Karpas-422 (cell line): ENCODE results near the gene SPOCK1. TPM values are rescaled to one million over a fixed set of nuclear protein-coding genes. Genes with fewer than 3 reads are reported as not detected.

Experiments
- DNase-seq: peaks from one replicate; pipeline ENCODE4 v3.0.0-alpha.2; 2015
- H2AFZ ChIP-seq: fragments of 200-600 bp; sonication (generic); 2 replicates; pipeline ENCODE4 v1.6.1; 2014; ENCODE audit warnings: antibody characterized with exemption, low read length, mixed read lengths
- H3K27ac ChIP-seq: fragments of 200-600 bp; sonication (generic); 2 replicates; pipeline ENCODE4 v1.5.1; 2014; ENCODE audit warnings: mild to moderate bottlenecking, low read length, moderate library complexity
- H3K27me3 ChIP-seq: fragments of 200-600 bp; sonication (generic); 2 replicates; pipeline ENCODE4 v1.6.1; 2014; ENCODE audit warnings: low read length, mixed read lengths
- H3K36me3 ChIP-seq: fragments of 200-600 bp; sonication (generic); 2 replicates; pipeline ENCODE4 v1.6.1; 2014; ENCODE audit warnings: low read length, mixed read lengths; ENCODE audit not compliant: insufficient read depth
- H3K4me1 ChIP-seq: fragments of 200-600 bp; sonication (generic); 2 replicates; pipeline ENCODE4 v1.6.1; 2014; ENCODE audit warnings: mild to moderate bottlenecking, low read length, mixed read lengths
- H3K4me2 ChIP-seq: fragments of 200-600 bp; sonication (generic); 2 replicates; pipeline ENCODE4 v1.6.1; 2014; ENCODE audit warnings: low read length, low read depth, mild to moderate bottlenecking; ENCODE audit not compliant: poor library complexity, severe bottlenecking
- H3K4me3 ChIP-seq: fragments of 200-600 bp; sonication (generic); 2 replicates; pipeline ENCODE4 v1.5.1; 2014; ENCODE audit warnings: mild to moderate bottlenecking, antibody characterized with exemption, low read length, mixed read lengths
- H3K79me2 ChIP-seq: fragments of 200-600 bp; sonication (generic); 2 replicates; pipeline ENCODE4 v1.6.1; 2014; ENCODE audit warnings: mild to moderate bottlenecking, low read length, mixed read lengths
- H3K9ac ChIP-seq: fragments of 200-600 bp; sonication (generic); 2 replicates; pipeline ENCODE4 v1.6.0; 2014; ENCODE audit warnings: low read length
- H3K9me2 ChIP-seq: fragments of 200-600 bp; sonication (generic), shearing (Covaris generic); replicated peaks from 2 replicates; pipeline ENCODE4 v1.6.0; 2014; ENCODE audit warnings: mild to moderate bottlenecking, low read length, moderate library complexity; ENCODE audit not compliant: insufficient read depth
- H3K9me3 ChIP-seq: fragments of 300-700, 200-600 bp; sonication (generic); 2 replicates; pipeline ENCODE4 v1.6.1; 2014; ENCODE audit warnings: low read length, mixed read lengths
- H4K20me1 ChIP-seq: fragments of 200-600 bp; sonication (generic); 2 replicates; pipeline ENCODE4 v1.6.1; 2014; ENCODE audit warnings: mild to moderate bottlenecking, antibody characterized with exemption, low read length, low read depth; ENCODE audit not compliant: insufficient read depth
- total RNA-seq: library from RNA; depleted of rRNA; stranded (reverse); fragments of >200 nt; shearing (Covaris generic); gene quantifications from 2 replicates; pipeline ENCODE4 v1.2.3, GENCODE V29; 2014; ENCODE audit warnings: low replicate concordance

Gene SPOCK1
- total RNA-seq, 1 experiment from 2014 or later: 1.0 TPM

DNA sequence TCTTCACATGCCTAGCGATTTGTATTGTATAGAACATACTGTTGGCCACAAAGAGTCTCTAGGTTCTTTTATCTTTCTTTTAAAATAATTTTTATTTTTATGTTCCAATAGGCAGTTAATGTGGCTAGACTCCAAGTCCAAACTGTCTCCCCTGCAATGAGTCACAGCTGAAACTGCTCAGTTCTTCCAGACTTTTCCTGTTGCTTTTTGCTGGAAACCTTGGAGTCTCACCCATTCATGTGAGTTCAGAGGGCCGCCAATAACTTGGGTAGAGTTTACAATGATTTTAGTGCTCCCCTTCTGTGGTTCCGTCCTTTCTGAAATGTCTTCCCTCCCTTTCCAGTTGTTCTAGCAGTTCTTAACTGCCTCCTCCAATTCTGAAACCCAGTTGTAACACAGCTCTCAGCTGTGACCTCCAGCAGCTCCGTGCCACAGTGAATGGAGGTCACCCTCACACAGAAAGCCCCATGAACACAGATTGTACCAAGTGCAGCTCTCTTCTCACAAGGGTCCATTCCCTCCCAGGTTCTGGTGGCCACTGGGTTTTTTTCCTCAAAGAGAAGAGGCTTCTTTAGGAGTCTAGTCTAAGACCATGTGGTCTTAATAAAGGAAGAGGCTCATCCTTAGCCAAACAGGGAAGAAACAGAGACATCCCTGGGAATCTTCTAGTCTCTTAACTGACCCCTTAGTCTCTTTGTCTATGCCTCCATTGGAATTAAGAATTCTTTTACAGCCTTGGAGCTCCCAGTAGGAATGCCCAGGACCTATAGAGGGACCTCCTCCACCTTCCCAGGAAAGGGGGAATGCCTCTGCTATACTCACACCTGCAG, 198.5 kb downstream of the SPOCK1 start:
- H3K9me2 ChIP-seq: no peaks in the 10 kb centered on the region
- no peaks in the 10 kb centered on the region for H3K79me2 ChIP-seq
- H3K36me3 ChIP-seq: no peaks in the 10 kb centered on the region
- H3K4me1 ChIP-seq: no peaks in the 10 kb centered on the region
- H3K27ac ChIP-seq: no peak overlapping the region
- no peak for DNase-seq
- H4K20me1 ChIP-seq: no peaks in the 10 kb centered on the region
- H3K9ac ChIP-seq: no peak overlapping the region
- no peak overlapping the region for H3K4me2 ChIP-seq
- no peak overlapping the region for H3K4me3 ChIP-seq
- H3K9me3 ChIP-seq: no peaks in the 10 kb centered on the region
- no peaks in the 10 kb centered on the region for H3K27me3 ChIP-seq
- H2AFZ ChIP-seq: no peak overlapping the region

DNA sequence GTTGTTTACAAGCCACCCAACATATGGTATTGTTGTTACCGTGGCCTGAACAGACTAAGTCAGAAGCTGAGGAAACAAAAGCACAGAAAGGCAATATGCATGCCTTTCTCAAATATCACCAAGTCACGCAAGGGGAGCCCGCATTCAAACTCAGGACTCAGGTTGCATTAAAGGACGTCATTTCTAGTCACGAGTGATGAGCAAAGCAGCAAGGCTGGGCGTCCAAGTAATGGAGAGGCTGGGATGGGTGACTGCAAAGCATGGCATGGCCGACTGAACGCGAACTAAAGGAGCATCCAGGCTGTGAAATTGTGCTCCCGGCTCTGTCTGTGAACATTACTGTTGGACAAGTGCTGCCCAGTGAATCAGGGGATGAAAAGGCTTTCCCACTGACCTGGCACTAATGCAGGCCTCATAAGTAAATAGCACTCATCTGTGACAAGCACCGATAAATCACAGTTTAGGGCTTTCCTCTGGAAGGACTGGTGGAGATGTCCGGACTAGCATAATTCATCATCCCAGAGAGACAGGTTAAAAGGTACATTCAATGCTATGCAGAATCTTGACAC, 202.8 kb downstream of the SPOCK1 start:
- no peaks in the 10 kb centered on the region for H3K4me1 ChIP-seq
- no peak overlapping the region for H3K4me2 ChIP-seq
- no peaks in the 10 kb centered on the region for H3K27me3 ChIP-seq
- no peak overlapping the region for H2AFZ ChIP-seq
- DNase-seq: no peak
- H3K9ac ChIP-seq: no peak overlapping the region
- no peaks in the 10 kb centered on the region for H3K9me2 ChIP-seq
- no peak overlapping the region for H3K4me3 ChIP-seq
- H3K36me3 ChIP-seq: no peaks in the 10 kb centered on the region
- no peaks in the 10 kb centered on the region for H3K79me2 ChIP-seq
- no peaks in the 10 kb centered on the region for H4K20me1 ChIP-seq
- H3K27ac ChIP-seq: no peak overlapping the region
- no peaks in the 10 kb centered on the region for H3K9me3 ChIP-seq

DNA sequence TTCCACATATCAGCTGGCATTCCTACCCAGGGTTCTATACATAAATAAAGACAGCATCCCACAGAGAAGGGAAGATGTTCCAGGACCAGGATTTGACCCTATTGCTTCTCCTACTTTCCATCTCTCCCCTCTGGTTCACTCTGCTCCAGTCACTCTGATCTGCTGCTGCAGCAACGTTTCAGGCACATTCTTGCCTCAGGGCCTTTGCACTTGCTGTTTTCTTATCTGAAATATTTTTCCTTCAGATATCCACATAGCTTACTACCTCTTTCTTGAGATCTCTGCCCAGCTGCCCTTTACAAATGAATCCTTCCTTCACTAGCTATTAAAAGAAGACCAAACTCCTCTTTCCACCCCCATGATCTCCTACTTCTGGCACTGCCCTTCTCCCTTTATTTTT, 204.5 kb downstream of the SPOCK1 start:
- Histone ChIP-seq H3K4me1 (no peaks in the 10 kb centered on the region), H3K4me3 (no peak overlapping the region), H2AFZ (no peak overlapping the region), H4K20me1 (no peaks in the 10 kb centered on the region), H3K79me2 (no peaks in the 10 kb centered on the region), H3K36me3 (no peaks in the 10 kb centered on the region), H3K27me3 (no peaks in the 10 kb centered on the region), H3K9ac (no peak overlapping the region), H3K27ac (no peak overlapping the region), H3K9me2 (no peaks in the 10 kb centered on the region), H3K9me3 (no peaks in the 10 kb centered on the region), H3K4me2 (no peak overlapping the region)
- no peak for DNase-seq

- DNase-seq: no peak
- no peak overlapping the region for H2AFZ ChIP-seq
- no peaks in the 10 kb centered on the region for H4K20me1 ChIP-seq
- no peaks in the 10 kb centered on the region for H3K9me2 ChIP-seq
- no peak overlapping the region for H3K4me2 ChIP-seq
- H3K27me3 ChIP-seq: no peaks in the 10 kb centered on the region
- H3K27ac ChIP-seq: no peak overlapping the region
- H3K36me3 ChIP-seq: no peaks in the 10 kb centered on the region
- no peak overlapping the region for H3K9ac ChIP-seq
- H3K4me1 ChIP-seq: no peaks in the 10 kb centered on the region
- H3K79me2 ChIP-seq: no peaks in the 10 kb centered on the region
- H3K4me3 ChIP-seq: no peak overlapping the region
- no peaks in the 10 kb centered on the region for H3K9me3 ChIP-seq
Observed at GRCh38 chr5:137292461-137293027, 206.6 kb downstream of the SPOCK1 start.

DNA sequence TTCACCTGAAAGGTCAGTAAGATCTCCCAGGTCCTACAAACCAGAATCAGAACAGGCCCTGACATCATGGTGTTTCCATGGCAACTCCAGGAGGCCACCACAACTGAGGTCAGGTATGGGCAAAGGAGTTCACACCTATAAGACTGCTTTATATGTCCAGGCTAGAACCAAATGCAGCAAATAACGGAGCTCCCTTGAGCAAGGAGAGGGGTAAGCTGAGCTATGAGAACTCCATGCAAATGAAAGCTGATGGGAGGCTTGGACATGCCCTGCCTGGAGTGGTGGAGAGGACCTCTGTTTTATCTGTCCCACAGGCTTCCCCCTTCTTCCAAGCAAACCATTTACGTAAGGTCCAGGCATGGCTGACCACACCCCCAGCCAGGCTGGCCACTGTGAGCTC, 207.7 kb downstream of the SPOCK1 start:
- H3K27me3 ChIP-seq: no peaks in the 10 kb centered on the region
- no peak overlapping the region for H3K9ac ChIP-seq
- H3K9me2 ChIP-seq: no peaks in the 10 kb centered on the region
- H3K79me2 ChIP-seq: no peaks in the 10 kb centered on the region
- H3K4me3 ChIP-seq: no peak overlapping the region
- DNase-seq: no peak
- H4K20me1 ChIP-seq: no peaks in the 10 kb centered on the region
- H3K4me2 ChIP-seq: no peak overlapping the region
- no peaks in the 10 kb centered on the region for H3K36me3 ChIP-seq
- no peaks in the 10 kb centered on the region for H3K9me3 ChIP-seq
- H3K4me1 ChIP-seq: no peaks in the 10 kb centered on the region
- H3K27ac ChIP-seq: no peak overlapping the region
- H2AFZ ChIP-seq: no peak overlapping the region

DNA sequence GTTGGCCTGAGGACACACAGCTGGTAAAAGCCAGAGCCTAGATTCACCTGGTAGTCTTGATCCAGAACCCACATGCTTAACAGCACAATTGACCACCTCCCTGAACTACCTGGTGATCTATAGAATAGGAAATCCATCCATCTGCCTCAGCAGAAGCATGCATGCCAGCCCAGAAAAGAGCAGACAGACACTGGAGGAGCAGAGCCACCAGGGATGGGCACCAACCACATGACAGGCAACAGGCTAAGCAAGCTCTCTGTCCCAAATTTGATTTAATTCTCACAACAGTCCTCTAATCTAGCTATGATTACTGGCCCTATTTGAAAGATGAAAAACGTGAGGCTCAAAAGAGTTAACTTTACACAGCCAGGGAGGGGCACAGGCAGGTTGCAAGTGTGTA, 208.1 kb downstream of the SPOCK1 start:
- no peaks in the 10 kb centered on the region for H4K20me1 ChIP-seq
- no peaks in the 10 kb centered on the region for H3K9me2 ChIP-seq
- no peak overlapping the region for H2AFZ ChIP-seq
- no peak overlapping the region for H3K4me2 ChIP-seq
- H3K27me3 ChIP-seq: no peaks in the 10 kb centered on the region
- H3K4me1 ChIP-seq: no peaks in the 10 kb centered on the region
- no peak overlapping the region for H3K9ac ChIP-seq
- no peaks in the 10 kb centered on the region for H3K9me3 ChIP-seq
- H3K4me3 ChIP-seq: no peak overlapping the region
- H3K36me3 ChIP-seq: no peaks in the 10 kb centered on the region
- H3K27ac ChIP-seq: no peak overlapping the region
- no peak for DNase-seq
- H3K79me2 ChIP-seq: no peaks in the 10 kb centered on the region

DNA sequence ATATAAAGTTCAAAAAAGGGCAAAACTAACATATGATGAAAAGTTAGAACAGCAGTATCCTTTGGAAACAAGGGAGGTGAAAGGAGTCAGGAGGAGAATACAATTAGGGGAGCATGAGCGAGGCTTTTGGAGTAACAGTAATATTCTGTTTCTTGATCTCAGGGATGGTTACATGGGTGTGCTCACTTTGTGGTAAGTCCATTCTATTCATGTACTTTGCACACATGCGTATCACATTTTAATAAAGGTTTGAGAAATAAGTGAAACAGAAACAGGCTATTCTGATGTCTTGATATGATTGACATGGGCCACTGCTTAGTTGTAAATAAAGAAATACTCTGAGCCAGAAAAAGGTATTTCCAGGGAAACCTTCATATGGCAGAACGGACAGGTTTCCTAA, 208.8 kb downstream of the SPOCK1 start:
- no peaks in the 10 kb centered on the region for H3K9me2 ChIP-seq
- no peak overlapping the region for H3K27ac ChIP-seq
- no peak for DNase-seq
- no peak overlapping the region for H3K4me3 ChIP-seq
- no peak overlapping the region for H2AFZ ChIP-seq
- H3K9ac ChIP-seq: no peak overlapping the region
- H3K36me3 ChIP-seq: no peaks in the 10 kb centered on the region
- no peaks in the 10 kb centered on the region for H3K4me1 ChIP-seq
- no peaks in the 10 kb centered on the region for H3K27me3 ChIP-seq
- no peaks in the 10 kb centered on the region for H3K9me3 ChIP-seq
- H3K79me2 ChIP-seq: no peaks in the 10 kb centered on the region
- no peaks in the 10 kb centered on the region for H4K20me1 ChIP-seq
- H3K4me2 ChIP-seq: no peak overlapping the region

DNA sequence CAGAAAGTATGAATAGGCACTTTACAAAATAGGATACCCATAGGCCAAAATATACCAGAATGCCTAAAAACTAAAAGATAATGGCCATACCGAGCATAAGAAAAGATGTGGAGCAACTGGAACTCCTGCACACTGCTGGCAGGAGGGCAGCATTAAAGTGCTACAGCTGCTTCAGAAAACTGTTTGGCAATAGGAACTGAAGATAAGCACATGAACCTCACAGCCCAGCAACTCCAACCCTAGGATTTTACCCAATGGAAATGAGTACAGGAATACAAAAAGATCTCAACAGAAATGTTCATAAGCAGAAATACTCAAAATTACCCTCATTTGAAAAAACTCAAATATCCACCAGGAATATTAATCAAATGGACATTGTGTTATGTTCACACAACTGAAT, 209.3 kb downstream of the SPOCK1 start:
- Histone ChIP-seq H3K27me3 (no peaks in the 10 kb centered on the region), H4K20me1 (no peaks in the 10 kb centered on the region), H3K9me2 (no peaks in the 10 kb centered on the region), H3K9me3 (no peaks in the 10 kb centered on the region), H3K36me3 (no peaks in the 10 kb centered on the region), H3K4me1 (no peaks in the 10 kb centered on the region), H3K9ac (no peak overlapping the region), H3K79me2 (no peaks in the 10 kb centered on the region), H3K27ac (no peak overlapping the region), H3K4me2 (no peak overlapping the region), H3K4me3 (no peak overlapping the region), H2AFZ (no peak overlapping the region)
- DNase-seq: no peak
